Rectal smooth muscle tissue (tissue), 1 donor: Measurements from ENCODE around the gene CHRM1.

Source experiments
- H3K27ac ChIP-seq: one replicate; pipeline ENCODE4 v1.7.0; 2013; ENCODE audit warnings: low read depth, low read length, inconsistent platforms
- H3K27me3 ChIP-seq: one replicate; pipeline ENCODE4 v1.7.0; 2013; ENCODE audit warnings: low read length; ENCODE audit not compliant: control insufficient read depth, insufficient read depth
- H3K36me3 ChIP-seq: one replicate; pipeline ENCODE4 v1.7.0; 2013; ENCODE audit warnings: low read length; ENCODE audit not compliant: control insufficient read depth, insufficient read depth
- H3K4me1 ChIP-seq: one replicate; pipeline ENCODE4 v1.7.0; 2013; ENCODE audit warnings: low read length; ENCODE audit not compliant: control insufficient read depth, insufficient read depth
- H3K4me3 ChIP-seq: one replicate; pipeline ENCODE4 v1.7.0; 2013; ENCODE audit warnings: low read length
- H3K9ac ChIP-seq: one replicate; pipeline ENCODE4 v1.7.0; 2013; ENCODE audit warnings: low read length

CHRM1 gene

GRCh38 chr11:62909107-62909894 lies 11.9 kb downstream of the CHRM1 start:
- no peak overlapping the region for H3K4me3 ChIP-seq
- H3K36me3 ChIP-seq = no peaks in the 10 kb centered on the region
- H3K4me1 ChIP-seq = no peaks in the 10 kb centered on the region
- no peaks in the 10 kb centered on the region for H3K27me3 ChIP-seq
- H3K9ac ChIP-seq = no peak overlapping the region
- H3K27ac ChIP-seq = no peak overlapping the region

GRCh38 chr11:62908468-62909072 lies 12.6 kb downstream of the CHRM1 start:
- Histone ChIP-seq H3K9ac (no peak overlapping the region), H3K36me3 (no peaks in the 10 kb centered on the region), H3K27me3 (no peaks in the 10 kb centered on the region), H3K4me1 (no peaks in the 10 kb centered on the region), H3K27ac (no peak overlapping the region), H3K4me3 (no peak overlapping the region)

GRCh38 chr11:62905927-62906531 lies 15.1 kb downstream of the CHRM1 start:
- Histone ChIP-seq H3K4me1 (no peaks in the 10 kb centered on the region), H3K4me3 (no peak overlapping the region), H3K9ac (no peak overlapping the region), H3K27me3 (no peaks in the 10 kb centered on the region), H3K36me3 (no peaks in the 10 kb centered on the region), H3K27ac (no peak overlapping the region)

- Histone ChIP-seq H3K4me1 (no peaks in the 10 kb centered on the region), H3K36me3 (no peaks in the 10 kb centered on the region), H3K9ac (no peak overlapping the region), H3K27ac (no peak overlapping the region), H3K4me3 (no peak overlapping the region), H3K27me3 (no peaks in the 10 kb centered on the region)
These were observed 15.9 kb downstream of the CHRM1 start for GRCh38 chr11:62905296-62905695.

GRCh38 chr11:62902932-62903331 lies 18.2 kb downstream of the CHRM1 start:
- no peaks in the 10 kb centered on the region for H3K27me3 ChIP-seq
- H3K9ac ChIP-seq = no peak overlapping the region

GRCh38 chr11:62898027-62898426 lies 23.1 kb downstream of the CHRM1 start:
- H3K4me3 ChIP-seq = no peak overlapping the region
- H3K4me1 ChIP-seq = no peaks in the 10 kb centered on the region
- no peak overlapping the region for H3K9ac ChIP-seq
- no peaks in the 10 kb centered on the region for H3K36me3 ChIP-seq
- H3K27ac ChIP-seq = no peak overlapping the region
- H3K27me3 ChIP-seq = no peaks in the 10 kb centered on the region

More at GRCh38 chr11:62902932-62903331, 18.2 kb downstream of the CHRM1 start:
- H3K4me1 ChIP-seq = no peaks in the 10 kb centered on the region
- no peak overlapping the region for H3K27ac ChIP-seq
- no peak overlapping the region for H3K4me3 ChIP-seq
- H3K36me3 ChIP-seq = no peaks in the 10 kb centered on the region

- H3K9ac ChIP-seq = no peak overlapping the region
- H3K27ac ChIP-seq = no peak overlapping the region
- H3K4me3 ChIP-seq = no peak overlapping the region
- no peaks in the 10 kb centered on the region for H3K4me1 ChIP-seq
- H3K27me3 ChIP-seq = no peaks in the 10 kb centered on the region
- no peaks in the 10 kb centered on the region for H3K36me3 ChIP-seq
These were observed 23.9 kb downstream of the CHRM1 start for GRCh38 chr11:62897311-62897710.

GRCh38 chr11:62896049-62896448 lies 25.1 kb downstream of the CHRM1 start:
- H3K4me3 ChIP-seq = no peak overlapping the region
- H3K27me3 ChIP-seq = no peaks in the 10 kb centered on the region
- no peaks in the 10 kb centered on the region for H3K4me1 ChIP-seq
- H3K9ac ChIP-seq = no peak overlapping the region
- no peaks in the 10 kb centered on the region for H3K36me3 ChIP-seq
- no peak overlapping the region for H3K27ac ChIP-seq

GRCh38 chr11:62895501-62895900 lies 25.7 kb downstream of the CHRM1 start:
- H3K27ac ChIP-seq = no peak overlapping the region
- H3K36me3 ChIP-seq = no peaks in the 10 kb centered on the region
- H3K4me1 ChIP-seq = no peaks in the 10 kb centered on the region
- H3K4me3 ChIP-seq = no peak overlapping the region
- no peak overlapping the region for H3K9ac ChIP-seq
- no peaks in the 10 kb centered on the region for H3K27me3 ChIP-seq

GRCh38 chr11:62892077-62892922 lies 28.9 kb downstream of the CHRM1 start:
- H3K4me3 ChIP-seq = no peak overlapping the region
- no peak overlapping the region for H3K9ac ChIP-seq
- H3K36me3 ChIP-seq = peaks cover 18% of the 10 kb centered on the region
- H3K27ac ChIP-seq = no peak overlapping the region
- H3K4me1 ChIP-seq = no peaks in the 10 kb centered on the region
- H3K27me3 ChIP-seq = no peaks in the 10 kb centered on the region

- H3K27ac ChIP-seq = no peak overlapping the region
- H3K27me3 ChIP-seq = no peaks in the 10 kb centered on the region
- H3K4me1 ChIP-seq = no peaks in the 10 kb centered on the region
- peaks cover 38% of the 10 kb centered on the region for H3K36me3 ChIP-seq
- no peak overlapping the region for H3K9ac ChIP-seq
- H3K4me3 ChIP-seq = no peak overlapping the region
These were observed 31.4 kb downstream of the CHRM1 start for GRCh38 chr11:62889484-62890437.
